GM11168 (cell line): ENCODE results near the gene MARCHF2.
"Not testable (repeated sequence)": the region's sequence is repeated elsewhere in the genome, so short reads cannot be mapped to it uniquely, and the experiment has no call there.

ENCODE experiments used
- in situ Hi-C: fragments of 300-500 bp; cut with MboI; formaldehyde crosslinking; loops from one replicate; pipeline ENCODE4 v1.12.0; 2022; ENCODE audit warnings: low sequenced_read_pairs; ENCODE audit not compliant: unreplicated experiment

MARCHF2 gene

GRCh38 chr19:8412783-8413628 lies at the start of gene MARCHF2:
TSS of gene MARCHF2 (plus strand) at chr19:8413305. CDS start at chr19:8421841, 8,536 bp downstream.
- in situ Hi-C loops, result loop anchor here (10.0 kb wide), 1 partner anchor 92 kb away; the partner anchor contains the start of gene PRAM1

- in situ Hi-C loops, result no loop called here
Observed at GRCh38 chr19:8363803-8364771, 49.0 kb upstream of the MARCHF2 start, which contains the start of gene ANGPTL4. TSS of gene ANGPTL4 (plus strand) at chr19:8364155. CDS start at chr19:8364322, 167 bp downstream.

GRCh38 chr19:8366121-8366581 lies 47.0 kb upstream of the MARCHF2 start:
- in situ Hi-C loops, result no loop called here

GRCh38 chr19:8366961-8367326 lies 46.2 kb upstream of the MARCHF2 start:
- in situ Hi-C loops, result no loop called here

GRCh38 chr19:8367327-8368001 lies 45.6 kb upstream of the MARCHF2 start:
- in situ Hi-C loops, result no loop called here

GRCh38 chr19:8370176-8371010 lies 42.7 kb upstream of the MARCHF2 start:
- in situ Hi-C loops, result no loop called here

- in situ Hi-C loops, result no loop called here
Observed at GRCh38 chr19:8371011-8371804, 41.9 kb upstream of the MARCHF2 start.

GRCh38 chr19:8373867-8374813 lies 39.0 kb upstream of the MARCHF2 start:
- in situ Hi-C loops, result no loop called here

- in situ Hi-C loops, result not testable (repeated sequence)
Observed at GRCh38 chr19:8375766-8376165, 37.3 kb upstream of the MARCHF2 start.

- in situ Hi-C loops, result not testable (repeated sequence)
Observed at GRCh38 chr19:8376373-8376974, 36.6 kb upstream of the MARCHF2 start.

- in situ Hi-C loops, result no loop called here
Observed at GRCh38 chr19:8377598-8377997, 35.5 kb upstream of the MARCHF2 start.

- in situ Hi-C loops, result not testable (repeated sequence)
Observed at GRCh38 chr19:8379156-8379891, 33.8 kb upstream of the MARCHF2 start.

GRCh38 chr19:8384569-8384968 lies 28.5 kb upstream of the MARCHF2 start:
- in situ Hi-C loops, result not testable (repeated sequence)

- in situ Hi-C loops, result not testable (repeated sequence)
Observed at GRCh38 chr19:8385103-8385502, 28.0 kb upstream of the MARCHF2 start.

- in situ Hi-C loops, result not testable (repeated sequence)
Observed at GRCh38 chr19:8385566-8385965, 27.5 kb upstream of the MARCHF2 start.

- in situ Hi-C loops, result not testable (repeated sequence)
Observed at GRCh38 chr19:8386419-8386818, 26.7 kb upstream of the MARCHF2 start.
